Measurements from ENCODE around the gene SMAD3.

The SMAD3 gene

GRCh38 chr15:67166280-67167009 lies 101.0 kb downstream of the SMAD3 start:
- DNase-seq (ENCODE audit: low spot score), result no peak

- no peak for DNase-seq (ENCODE audit: low spot score)
Observed at GRCh38 chr15:67167091-67167490, 101.7 kb downstream of the SMAD3 start.

- no peak for DNase-seq (ENCODE audit: low spot score)
Observed at GRCh38 chr15:67168694-67169093, 103.3 kb downstream of the SMAD3 start.

DNA sequence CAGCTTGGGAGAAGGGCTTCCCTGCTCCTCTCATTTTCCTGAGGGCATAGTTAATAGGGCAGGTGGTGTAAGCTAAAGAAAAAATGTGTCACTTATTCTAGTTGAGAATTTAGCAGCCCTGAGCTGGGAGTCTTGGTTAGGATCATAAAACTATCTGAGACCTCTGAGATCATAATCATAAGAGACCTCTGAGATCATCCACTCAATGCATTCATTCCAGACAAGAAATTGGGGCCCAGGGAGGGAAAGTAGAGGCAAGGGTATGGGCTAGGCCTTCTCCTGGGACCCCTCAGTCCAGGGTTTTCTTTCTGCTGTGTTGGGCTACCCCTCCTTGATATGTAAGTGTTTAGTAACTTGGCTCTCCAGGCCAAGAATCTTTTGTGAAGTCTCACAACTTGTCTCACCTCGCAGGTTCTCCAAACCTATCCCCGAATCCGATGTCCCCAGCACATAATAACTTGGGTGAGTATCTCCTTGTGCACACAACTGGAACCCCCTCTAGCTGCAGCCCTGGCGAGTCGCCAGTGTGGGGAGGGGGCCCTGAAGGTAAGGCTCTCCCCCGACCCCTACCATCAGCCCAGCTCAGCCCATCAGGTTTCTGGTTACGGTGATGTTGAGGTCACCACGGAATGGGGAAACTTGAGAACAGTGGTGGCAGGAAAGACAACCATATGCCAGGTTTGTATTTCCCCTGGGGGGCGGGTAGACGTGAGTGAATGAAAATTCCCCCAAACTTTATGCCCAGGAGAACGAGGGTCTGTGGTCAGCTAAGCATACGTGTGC lies 104.9 kb downstream of the SMAD3 start:
- no peak for DNase-seq (ENCODE audit: low spot score)

- DNase-seq (ENCODE audit: low spot score), result no peak
Observed at GRCh38 chr15:67171471-67171870, 106.1 kb downstream of the SMAD3 start.

GRCh38 chr15:67172172-67172571 lies 106.8 kb downstream of the SMAD3 start:
- DNase-seq (ENCODE audit: low spot score), result no peak

- DNase-seq (ENCODE audit: low spot score), result no peak
Observed at GRCh38 chr15:67173005-67173404, 107.6 kb downstream of the SMAD3 start.

DNA sequence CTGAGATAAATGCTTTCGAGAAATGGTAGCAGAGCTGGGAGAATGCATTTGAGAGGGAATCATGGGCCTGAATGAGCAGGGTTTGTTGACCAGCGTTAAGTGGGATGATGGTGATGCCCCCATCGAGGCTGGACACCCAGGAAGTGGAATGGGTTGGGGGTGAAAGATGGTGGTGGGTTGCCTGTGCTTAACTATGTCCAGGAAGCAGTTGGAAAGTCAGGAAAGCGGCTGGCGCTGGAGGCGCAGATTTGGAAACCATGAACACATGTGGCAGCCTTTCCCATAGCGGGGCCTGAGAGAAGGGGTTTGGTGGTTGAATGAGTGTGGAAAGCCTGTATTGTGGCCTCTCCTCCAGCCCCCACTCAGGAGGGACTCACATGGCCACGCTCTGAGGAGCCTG lies 108.4 kb downstream of the SMAD3 start:
- DNase-seq (ENCODE audit: low spot score), result no peak

DNA sequence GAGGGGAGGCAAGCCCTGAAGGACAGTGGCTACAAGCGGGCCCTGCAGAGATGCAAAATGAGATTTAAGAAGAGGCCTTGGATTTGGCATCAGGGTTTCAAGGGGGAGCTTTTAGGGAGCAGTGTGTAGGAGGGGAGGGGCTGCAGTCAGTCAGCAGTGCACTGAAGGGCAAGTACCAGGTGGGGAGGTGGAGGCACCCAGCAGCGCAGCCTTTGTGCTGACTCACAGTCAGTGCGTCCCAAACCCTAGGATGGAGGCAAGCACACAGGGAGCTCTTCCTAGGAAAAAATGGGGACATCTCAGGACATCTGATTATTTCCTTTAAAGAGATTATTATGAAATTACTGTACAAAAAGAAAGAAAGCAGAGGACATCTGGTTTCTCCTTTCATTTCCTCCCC lies 109.0 kb downstream of the SMAD3 start:
- DNase-seq (ENCODE audit: low spot score), result no peak

GRCh38 chr15:67174864-67175573 lies 109.6 kb downstream of the SMAD3 start:
- peak; percentile 1 for DNase-seq (ENCODE audit: low spot score)

- DNase-seq (ENCODE audit: low spot score), result peak; percentile 22
Observed at GRCh38 chr15:67175643-67176071, 110.3 kb downstream of the SMAD3 start.

DNA sequence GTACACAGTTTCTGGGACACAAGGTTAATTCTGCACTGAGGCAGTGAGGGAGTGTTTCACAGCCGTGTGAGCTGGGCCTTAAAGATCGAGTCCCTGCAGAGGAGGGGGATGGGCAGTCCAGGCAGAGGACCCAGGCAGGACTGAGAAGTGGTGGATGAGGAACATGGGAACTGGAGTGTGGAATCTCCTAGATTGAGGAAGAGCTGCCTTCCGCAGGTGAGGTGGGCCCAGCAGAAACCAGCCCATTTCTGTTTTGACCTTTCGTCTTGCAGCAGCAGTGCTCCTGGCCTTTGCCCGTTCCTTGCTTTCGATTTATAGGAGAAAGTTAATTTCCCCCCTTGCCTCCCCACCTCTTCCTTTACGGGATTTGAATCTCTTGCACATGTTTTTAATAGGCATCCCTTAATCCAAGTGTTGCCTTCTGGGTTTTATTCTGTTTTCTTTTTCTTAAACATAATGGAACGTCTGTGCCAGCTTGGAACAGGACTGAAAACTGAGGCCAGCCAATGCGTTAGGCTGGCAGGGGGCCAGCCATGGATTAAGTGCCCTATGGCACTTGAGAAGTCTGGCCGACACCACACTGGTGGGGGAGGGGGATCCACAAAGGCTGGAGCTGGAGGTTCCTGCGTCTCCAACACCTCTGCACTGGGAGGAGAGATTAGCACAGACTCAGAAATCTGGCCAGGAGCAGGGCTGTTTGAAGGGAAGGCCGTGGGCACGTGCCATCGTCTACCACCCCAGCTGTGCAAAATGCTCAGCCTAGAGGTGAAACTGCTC lies 111.0 kb downstream of the SMAD3 start:
- DNase-seq (ENCODE audit: low spot score), result no peak

DNA sequence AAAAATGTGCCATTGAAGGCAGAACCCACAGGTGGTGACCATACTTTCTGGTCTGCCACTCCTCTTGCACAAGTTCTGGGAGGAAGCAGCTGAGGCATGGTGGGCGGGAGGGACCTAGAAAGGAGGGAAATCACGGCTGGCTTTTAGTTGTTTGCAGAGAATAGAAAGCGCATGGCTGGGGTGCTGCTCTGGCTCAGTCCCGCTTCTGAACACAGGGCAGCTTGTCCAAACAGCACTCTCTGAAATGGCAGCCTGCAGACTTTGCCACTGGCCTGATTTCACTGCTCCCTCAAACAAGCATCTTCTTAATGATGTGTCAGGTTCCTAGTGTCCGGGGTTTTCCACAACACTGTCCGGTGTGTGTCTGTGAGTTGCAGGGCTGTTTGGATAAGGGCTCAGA lies 112.3 kb downstream of the SMAD3 start:
- DNase-seq (ENCODE audit: low spot score), result no peak

DNA sequence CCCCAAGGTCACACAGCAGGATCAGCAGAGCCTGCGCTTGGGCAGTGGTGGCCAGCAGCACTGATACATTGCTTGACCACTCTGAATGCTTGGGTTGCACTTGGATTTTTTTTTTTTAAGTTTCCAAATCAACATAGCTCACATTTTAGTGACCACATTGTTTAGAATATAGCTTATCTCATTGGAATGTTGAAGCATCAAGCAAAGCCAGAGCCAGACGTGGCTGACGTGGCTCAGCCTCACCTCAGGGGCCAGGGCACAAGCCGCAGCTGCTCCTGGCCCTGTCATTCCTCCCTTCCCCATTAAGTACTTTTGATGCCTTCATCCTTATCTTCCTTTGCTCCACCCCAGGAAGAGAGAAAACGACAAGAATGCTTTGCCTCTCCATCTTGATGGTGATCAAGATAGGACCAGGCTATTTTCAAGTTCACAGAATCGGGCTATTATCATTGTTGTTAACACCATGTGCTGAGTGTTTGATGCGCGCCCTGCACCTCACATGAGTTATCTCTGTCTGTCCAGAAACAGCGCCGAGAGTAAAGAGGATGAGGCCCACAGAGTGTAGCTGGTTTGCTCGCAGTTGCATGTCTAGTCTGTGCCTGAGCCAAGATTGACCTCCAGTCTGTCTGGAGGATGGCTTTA lies 113.3 kb downstream of the SMAD3 start:
- no peak for DNase-seq (ENCODE audit: low spot score)

DNA sequence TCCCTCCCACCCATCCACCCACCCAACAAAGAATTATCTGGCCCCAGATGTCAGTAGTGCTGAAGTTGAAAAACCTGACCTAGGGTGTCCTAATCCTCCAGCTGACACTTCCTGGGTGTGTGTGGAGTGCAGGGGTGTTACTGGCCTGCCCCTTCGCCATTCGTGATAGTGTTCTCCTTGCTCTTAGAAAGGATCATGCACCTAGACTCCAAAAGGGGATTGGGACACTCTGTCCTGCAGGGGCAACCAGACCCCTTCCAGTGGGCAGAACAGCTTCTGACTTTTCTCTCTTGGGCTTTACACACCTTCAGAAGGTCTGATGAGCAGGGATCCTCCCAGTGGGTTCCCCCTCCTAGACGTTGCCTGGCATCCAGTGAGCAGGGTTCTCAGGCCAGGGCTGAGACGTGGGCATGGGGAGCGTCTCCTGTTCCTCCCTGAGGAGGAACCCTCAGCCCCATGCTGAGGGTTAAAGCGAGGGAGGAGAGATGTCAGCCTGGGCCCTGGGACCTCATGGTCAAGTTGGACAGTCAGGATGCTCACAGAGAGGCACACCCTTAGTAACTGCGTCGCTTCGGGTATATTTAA lies 114.1 kb downstream of the SMAD3 start:
- DNase-seq (ENCODE audit: low spot score), result no peak

DNA sequence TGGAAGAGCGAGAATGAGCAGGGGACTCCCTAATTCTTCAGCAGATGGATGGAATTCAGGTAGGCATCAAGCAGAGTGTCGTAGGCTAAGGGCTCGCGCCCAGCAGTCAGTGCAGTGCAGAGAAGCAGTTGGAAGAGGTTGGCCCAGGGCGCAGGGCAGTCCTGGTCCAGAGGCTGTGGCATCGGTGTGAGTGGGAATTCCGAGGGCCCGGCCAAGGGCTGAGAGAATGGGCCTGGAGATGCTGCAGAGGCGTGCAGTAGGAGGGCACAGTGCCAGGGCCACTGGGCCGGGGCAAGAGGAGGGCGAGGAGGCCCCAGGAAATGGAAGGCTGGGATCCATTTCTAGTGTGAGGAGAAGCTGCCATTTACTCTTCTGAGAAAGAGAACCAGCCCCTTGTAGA lies 114.6 kb downstream of the SMAD3 start:
- DNase-seq (ENCODE audit: low spot score), result no peak

DNA sequence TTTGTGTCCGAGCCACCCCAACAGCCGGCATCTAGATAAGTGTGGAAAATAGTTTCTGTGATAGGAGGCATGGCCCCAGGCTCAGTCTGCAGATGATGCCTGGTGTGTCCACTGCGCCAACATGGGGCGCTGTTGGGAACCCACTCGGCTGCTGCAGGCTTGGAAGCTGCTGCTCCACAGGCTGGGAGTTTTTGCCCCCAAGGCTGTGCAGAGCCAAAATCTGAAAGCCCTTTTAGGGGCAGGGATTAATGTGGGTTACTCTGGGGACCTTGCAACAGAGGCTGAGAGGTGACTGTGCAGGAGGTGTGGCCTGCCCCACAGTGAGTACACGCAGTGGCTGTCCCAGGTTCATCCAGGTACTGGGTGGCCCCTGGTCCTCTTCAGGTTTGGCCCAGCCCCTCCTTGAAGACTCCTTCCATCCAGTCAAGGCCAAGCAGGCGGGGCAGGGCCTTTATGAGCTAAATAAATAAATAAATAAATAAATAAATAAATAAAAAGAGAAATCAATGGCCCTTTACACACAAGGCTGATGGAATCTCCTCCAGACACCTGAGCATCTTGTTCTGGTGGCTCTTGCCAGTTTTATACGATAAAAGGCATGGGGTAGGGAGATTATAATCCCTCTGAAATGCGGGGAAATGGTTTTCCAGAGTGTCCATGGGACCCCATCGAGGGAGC lies 115.3 kb downstream of the SMAD3 start:
- no peak for DNase-seq (ENCODE audit: low spot score)

- DNase-seq (ENCODE audit: low spot score), result peak; percentile 13
Observed at GRCh38 chr15:67181221-67181639, 115.8 kb downstream of the SMAD3 start.

- DNase-seq (ENCODE audit: low spot score), result no peak
Observed at GRCh38 chr15:67183443-67184169, 118.2 kb downstream of the SMAD3 start.
